Measurements from ENCODE around the gene LIX1L. TPM values are rescaled to one million over a fixed set of nuclear protein-coding genes. Genes with fewer than 3 reads are reported as not detected.

Gene LIX1L
- total and polyA plus RNA-seq, 2 donors (not counting 3 experiments of a cell fraction or from before 2014, with no cell fraction given): 54.9 to 56.4 TPM

DNA sequence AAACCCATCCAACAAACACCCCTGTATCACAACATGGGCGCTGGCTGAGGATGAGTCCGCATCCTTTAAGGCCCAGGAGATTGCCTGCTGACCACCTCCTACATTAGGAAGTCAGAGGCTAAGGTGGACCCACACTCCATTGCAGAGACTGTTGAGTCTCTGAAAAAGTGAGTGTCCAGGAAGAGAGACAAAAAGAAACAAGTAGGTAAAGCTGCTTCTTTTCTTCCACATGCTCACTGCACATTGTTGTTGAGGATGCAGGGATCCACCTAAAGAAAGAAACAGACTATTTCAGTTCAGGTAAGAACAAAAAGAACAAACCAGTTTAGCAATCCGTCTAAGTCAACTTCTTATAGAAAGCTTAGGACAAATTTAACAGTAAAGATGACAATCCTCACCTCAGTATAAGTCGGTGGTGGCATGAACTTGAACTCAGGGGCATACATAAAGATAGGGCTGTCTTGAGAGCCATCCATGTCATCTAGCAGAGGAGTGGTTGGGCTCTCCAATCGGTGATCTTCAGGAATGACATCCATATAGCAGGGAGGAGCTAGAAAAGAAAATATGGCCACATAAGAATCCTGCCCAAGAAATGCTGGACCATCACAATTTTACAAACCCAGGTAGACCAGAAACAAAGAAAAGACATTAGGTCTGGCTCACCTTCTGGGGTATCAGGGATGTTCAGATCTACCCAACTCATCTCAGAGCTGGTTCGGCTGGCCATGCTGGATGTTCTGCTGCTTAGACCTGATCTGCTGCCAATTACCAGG lies 36.0 kb upstream of the LIX1L start:
- H3K27ac ChIP-seq (ENCODE audit: insufficient read depth, low read depth, low read length): no peak overlapping the region
- DNase-seq (ENCODE audit: low read depth, low spot score) (no peak), FAIRE-seq (no peak)
- H3K36me3 ChIP-seq (ENCODE audit: control insufficient read depth in 2 of 2, extremely low read depth in 1 of 2, insufficient read depth in 2 of 2, low read length in 2 of 2): peaks cover 2 to 16% of the 10 kb centered on the region in 2 experiments
- POLR2A ChIA-PET: interaction anchor here (1.4 kb wide), 1 partner anchor 14 kb away, joined by 4 read pairs; no protein-coding TSS in a partner anchor
- intact Hi-C loops (cut with micrococcal nuclease) (no loop called here), dilution Hi-C loops (cut with MboI; ENCODE audit: extremely low pct_ligation_motif_present, low sequenced_read_pairs) (no loop called here)
- peaks cover 10% of the 10 kb centered on the region for H3K79me2 ChIP-seq (ENCODE audit: control insufficient read depth, insufficient read depth, low read length)
- no peaks in the 10 kb centered on the region for H3K9me1 ChIP-seq (replicated peaks; ENCODE audit: control insufficient read depth, extremely low read depth, insufficient read depth, low read length)
- H3K9ac ChIP-seq (replicated peaks; ENCODE audit: extremely low read depth, insufficient read depth, low read length): no peak overlapping the region
- peak overlapping the region in 1 of 3 experiments; percentile 98 for H3K4me3 ChIP-seq (replicated peaks in 1 of 3; ENCODE audit: insufficient read depth in 1 of 3, low read depth in 1 of 3, low read length in 3 of 3)
- TF ChIP-seq MAX (IDR thresholded peaks at IDR 0.05; ENCODE audit: insufficient read depth, insufficient read length): no peak
- no peak for TF ChIP-seq MYC (IDR thresholded peaks at IDR 0.05; ENCODE audit: low read depth, low read length)
- no peak for TF ChIP-seq POLR2A (IDR thresholded peaks at IDR 0.05; ENCODE audit: low read depth, low read length)
- no peak for TF ChIP-seq POLR2AphosphoS5 (IDR thresholded peaks at IDR 0.05; ENCODE audit: insufficient read depth, low read depth, low read length)
- no peak for TF ChIP-seq GATA2 (IDR thresholded peaks at IDR 0.05; ENCODE audit: insufficient read depth, insufficient read length, low read depth, low read length)
- no peak for TF ChIP-seq EZH2 (IDR thresholded peaks at IDR 0.05; ENCODE audit: borderline replicate concordance, low read depth, low read length, severe bottlenecking)
- no peak overlapping the region for H2AFZ ChIP-seq (ENCODE audit: low read depth, low read length)
- H3K9me3 ChIP-seq (replicated peaks; ENCODE audit: control insufficient read depth, insufficient read depth, low read length): no peaks in the 10 kb centered on the region
- H3K4me2 ChIP-seq (ENCODE audit: insufficient read depth, low read length): no peak overlapping the region
- no peaks in the 10 kb centered on the region for H3K27me3 ChIP-seq (ENCODE audit: control insufficient read depth in 2 of 2, insufficient read depth in 2 of 2, low read length in 2 of 2)
- peaks cover 13% of the 10 kb centered on the region for H3K4me1 ChIP-seq (ENCODE audit: control insufficient read depth, extremely low read depth, insufficient read depth, low read length)
- no TSS peak for BruUV-seq (replicated peaks)
- CTCF ChIA-PET: interaction anchor here (10.4 to 20.0 kb wide), 2 partner anchors 13 to 14 kb away, joined by 87 to 496 read pairs; no protein-coding TSS in a partner anchor
- H4K20me1 ChIP-seq (replicated peaks; ENCODE audit: control insufficient read depth, extremely low read depth, insufficient read depth, low read length): no peaks in the 10 kb centered on the region
